Dermis blood vessel endothelial cell (primary cell): ENCODE measurements around the gene UNC13C. TPM values are rescaled to one million over a fixed set of nuclear protein-coding genes. Genes with fewer than 3 reads are reported as not detected.

Experiments used
- DNase-seq: peaks from one replicate; pipeline ENCODE4 v3.0.0; 2010
- total RNA-seq: library from RNA; depleted of rRNA; stranded (reverse); fragments of >200 nt; gene quantifications from 2 replicates; pipeline ENCODE4 v1.2.3, GENCODE V29; 2014

UNC13C gene
- total RNA-seq, 1 donor from 2014 or later, result not detected

DNA sequence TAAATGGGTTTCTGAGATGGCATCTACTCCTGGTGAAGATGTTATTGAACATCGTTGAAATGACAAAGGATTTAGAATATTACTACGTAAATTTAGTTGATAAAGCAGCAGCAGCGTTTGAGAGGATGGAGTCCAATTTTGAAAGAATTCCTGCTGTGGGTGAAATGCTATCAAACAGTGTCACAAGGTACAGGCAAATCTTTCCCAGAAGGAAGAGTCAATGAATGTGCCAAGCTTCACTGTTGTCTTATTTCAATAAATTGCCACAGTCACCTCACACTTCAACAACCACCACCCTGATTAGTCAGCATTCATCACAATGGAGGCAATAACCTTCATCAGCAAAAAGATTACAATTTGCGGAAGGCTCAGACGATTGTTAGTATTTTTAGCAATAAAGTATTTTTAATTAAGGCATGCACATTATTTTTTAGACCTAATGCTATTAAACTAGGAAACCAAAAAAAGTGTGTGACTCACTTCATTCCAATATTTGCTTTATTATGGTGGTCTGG, 142.8 kb downstream of the UNC13C start:
- DNase-seq, result no peak

DNA sequence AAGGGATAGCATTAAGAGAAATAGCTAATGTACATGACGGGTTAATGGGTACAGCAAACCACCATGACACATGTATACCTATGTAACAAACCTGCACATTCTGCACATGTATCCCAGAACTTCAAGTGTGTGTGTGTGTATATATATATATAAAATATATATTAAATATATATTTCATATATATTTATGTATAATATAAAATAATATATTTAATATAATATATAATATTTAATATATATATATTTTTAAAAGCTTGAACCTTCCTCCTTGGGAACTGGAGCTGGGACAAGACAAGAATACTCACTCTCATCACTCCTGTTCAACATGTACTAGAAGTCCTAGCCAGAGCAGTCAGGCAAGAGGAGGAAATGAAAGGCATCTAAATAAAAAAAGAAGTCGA, 149.3 kb downstream of the UNC13C start:
- no peak for DNase-seq

DNA sequence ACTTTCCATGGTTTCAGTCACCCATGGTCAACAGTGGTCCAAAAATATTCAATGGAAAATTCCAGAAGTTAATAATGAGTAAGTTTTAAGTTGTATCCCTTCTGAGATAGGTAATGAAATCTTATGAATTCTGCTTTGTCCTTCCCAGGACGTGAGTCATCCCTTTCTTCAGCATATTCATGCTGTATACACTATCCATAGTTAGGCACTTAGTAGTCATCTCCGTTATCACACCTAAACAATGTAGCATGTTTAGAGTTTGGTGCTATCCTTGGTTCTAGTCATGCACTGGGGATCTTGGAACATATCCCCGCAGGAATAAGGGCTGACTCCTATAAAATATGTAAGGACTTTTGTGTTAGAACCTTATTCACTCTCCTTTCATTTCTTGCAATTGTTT, 153.2 kb downstream of the UNC13C start:
- no peak for DNase-seq

DNA sequence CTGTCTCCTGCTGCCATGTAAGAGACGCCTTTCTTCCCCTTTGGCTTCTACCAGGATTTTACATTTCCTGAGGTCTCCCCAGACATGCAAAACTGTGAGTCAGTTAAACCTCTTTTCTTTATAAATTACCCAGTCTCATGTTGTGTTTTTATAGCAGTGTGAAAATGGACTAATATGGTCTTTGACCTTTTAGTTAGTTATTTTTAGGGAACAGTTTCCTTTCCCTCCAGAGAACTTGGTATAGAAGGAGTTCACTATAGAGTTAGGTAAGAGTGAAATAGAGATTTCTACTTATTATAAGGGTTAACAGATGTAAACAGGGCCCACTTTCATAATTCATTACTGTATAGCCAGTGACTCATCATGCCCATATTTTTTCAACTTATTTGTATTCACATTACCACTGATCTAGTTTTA, 170.9 kb downstream of the UNC13C start:
- no peak for DNase-seq

DNA sequence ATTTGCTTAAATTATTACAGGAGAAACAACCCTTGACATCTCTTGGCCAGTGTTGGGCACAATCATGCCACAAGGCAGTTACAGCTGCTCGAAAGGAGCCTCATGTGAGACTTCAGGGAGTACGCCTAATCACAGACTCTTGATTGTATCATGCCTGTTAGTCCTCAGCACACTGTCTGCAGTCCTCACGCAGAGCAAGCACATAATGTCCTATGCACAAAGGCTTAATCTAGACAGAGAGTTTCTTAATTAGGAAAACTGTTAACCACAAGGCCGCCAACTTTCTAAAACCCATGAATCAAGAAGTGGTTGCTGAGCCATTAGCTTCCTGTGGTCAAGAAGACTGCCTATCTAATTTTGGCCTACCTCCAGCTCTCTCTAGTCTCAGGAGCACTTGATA, 172.0 kb downstream of the UNC13C start:
- no peak for DNase-seq

DNA sequence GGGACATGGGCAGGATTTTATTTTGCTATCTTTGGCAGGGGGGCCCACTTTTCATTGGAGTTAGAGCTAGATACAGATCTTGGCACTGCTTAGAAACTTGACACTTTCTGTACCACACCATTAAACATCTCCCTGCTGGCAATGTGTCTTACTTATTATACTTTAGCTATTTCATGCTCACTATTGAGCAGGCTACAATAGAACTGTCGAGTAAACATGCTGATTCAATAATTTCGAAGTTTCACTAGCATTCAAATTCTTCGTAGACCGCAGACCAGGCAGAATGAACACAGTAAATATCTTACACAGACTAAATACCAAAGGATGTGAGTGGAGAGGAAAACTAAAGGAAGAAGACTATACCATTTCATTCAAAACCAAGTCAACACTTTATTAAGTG, 180.8 kb downstream of the UNC13C start:
- DNase-seq, result no peak

DNA sequence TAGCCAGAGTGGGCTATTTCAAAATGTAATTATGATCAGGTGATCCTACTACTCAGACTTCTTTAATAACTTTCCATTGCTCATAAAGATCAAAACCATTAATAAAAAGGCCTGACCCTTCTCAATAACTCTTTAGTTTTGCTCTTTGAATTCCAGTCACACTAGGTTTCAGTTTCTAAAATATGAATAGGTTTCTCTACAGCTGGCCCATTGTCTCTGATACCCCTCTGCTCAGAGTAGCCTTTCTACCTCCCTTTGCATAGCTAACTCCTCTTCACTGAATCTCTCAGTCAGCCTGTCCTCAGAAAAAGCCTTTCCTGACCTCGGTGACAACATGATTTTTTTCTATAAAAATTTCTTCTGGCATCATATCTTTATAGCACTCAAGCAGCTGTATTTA, 209.1 kb downstream of the UNC13C start:
- no peak for DNase-seq

DNA sequence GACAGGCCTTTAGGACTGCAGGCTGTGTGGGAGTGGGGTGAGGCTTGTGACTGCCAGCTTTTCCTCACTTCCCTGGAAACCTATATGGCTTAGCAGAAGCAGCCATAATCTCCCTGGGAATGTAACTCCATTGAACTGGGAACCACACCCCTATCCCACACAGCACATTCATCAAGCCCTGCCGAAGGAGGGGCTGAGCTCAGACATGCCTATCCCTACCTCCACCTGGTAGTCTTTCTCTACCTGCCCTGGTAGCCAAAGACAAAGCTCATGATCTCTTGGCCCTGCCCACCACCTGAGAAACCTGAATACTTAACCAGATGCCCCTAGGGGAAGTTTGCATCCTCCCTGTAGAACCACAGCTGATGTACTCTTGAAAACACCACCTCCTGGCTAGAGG, 219.8 kb downstream of the UNC13C start:
- no peak for DNase-seq

DNA sequence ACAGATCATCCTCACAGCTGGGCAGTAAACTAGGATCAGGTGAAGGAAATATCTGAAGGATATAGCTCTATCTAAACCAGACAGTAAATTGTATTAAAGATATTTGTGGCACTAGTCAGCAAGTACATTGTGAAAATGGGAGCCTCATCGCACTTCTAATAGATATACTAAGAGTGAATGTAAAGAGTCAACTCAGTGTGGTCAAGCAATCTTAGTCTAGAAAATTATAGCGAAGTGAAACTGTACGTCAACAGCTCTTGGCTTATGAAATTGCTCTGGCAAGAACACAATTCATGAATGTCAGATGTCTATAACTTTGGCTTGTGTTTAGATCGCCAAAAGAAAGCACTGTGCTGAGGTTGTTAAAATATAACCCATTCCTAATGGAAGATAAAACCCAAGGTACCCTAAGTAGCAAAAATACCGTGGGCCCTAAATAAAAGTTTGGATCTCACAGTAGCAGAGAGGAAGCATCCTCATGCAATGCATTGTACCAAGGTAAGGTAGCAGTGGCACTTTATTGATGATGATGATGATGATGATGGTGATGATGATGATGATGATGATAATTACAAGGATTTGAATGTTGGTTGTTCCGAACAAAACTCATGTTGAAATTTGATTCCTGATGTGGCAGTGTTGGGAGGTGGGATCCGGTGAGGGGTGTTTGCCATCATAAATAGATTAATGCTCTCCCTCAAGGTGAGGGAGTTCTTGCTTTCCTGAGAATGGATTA, 228.5 kb downstream of the UNC13C start:
- no peak for DNase-seq

DNA sequence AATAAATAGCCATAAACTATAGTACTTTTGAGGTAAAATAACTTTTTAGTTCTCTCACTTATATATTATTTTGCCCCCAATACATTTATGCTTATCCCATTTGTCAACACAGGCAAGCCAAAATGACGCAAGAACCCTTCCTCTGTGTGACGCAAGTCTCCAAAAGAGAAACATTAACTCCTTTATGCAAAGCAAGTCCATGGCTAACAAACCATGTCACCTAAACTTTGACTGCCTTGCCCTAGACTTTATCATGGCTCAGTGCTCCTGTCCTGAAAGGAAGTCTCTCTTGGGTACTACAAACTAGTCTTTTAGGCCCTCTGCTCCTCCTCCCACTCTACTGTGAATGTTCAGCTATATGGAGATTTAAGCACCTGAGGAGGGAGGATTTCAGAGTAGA, 230.5 kb downstream of the UNC13C start:
- DNase-seq, result no peak

DNA sequence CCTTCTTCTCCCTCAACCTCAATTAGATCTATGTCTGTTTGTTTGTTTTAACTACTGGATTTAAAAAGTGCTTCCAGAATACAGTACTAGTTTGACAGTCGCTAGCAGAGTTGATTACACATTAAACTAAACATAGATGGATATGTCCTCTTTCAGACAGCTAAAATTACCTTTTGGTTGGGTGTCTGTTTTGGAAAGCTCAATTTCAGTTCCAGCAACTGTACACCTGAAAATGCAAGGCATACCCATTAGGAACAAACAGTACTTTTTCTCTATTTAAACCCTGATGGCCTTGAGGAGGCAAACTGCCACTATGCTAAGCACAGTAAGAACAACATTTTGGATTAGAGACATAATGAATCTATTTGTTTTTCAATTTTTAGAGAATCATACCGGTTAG, 234.4 kb downstream of the UNC13C start:
- no peak for DNase-seq

DNA sequence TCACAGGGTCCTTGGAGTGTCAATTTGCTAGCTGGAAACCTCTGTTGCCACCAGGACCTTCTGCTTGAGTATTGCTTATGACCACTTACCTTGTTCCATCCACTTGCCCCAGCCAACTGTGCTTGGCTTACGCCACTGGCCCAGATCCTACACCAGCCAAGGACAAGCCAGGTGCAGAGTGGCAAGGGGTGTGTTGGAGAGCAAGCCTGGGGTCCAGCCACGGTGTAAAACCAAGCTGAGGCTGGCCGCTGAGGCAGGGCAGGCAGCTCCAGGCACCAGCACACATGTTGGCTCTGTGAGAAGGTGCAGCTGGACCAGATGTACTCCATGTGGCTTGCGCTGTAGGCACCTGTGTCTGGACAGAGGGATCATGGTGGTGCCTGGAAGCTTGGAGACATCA, 248.2 kb downstream of the UNC13C start:
- DNase-seq, result no peak

DNA sequence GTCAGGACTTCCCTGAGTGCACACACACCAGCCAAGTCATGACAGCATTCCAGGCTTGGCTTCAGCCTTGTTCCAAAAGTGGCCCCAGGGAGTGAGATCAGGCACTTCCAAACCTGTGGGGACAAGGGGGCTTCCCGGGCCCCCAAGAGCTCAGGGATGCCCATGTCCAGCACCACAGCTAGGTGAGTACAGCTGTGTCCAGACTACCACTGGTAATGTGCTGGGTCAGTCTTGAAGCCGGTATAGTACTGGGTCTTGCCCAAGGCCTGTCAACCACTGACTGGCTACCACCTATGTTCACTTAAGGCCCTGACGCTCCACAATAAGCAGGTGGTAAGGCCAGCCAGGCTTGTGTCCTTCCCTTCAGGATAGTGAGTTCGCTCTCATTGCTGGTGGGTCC, 249.3 kb downstream of the UNC13C start:
- DNase-seq, result no peak

DNA sequence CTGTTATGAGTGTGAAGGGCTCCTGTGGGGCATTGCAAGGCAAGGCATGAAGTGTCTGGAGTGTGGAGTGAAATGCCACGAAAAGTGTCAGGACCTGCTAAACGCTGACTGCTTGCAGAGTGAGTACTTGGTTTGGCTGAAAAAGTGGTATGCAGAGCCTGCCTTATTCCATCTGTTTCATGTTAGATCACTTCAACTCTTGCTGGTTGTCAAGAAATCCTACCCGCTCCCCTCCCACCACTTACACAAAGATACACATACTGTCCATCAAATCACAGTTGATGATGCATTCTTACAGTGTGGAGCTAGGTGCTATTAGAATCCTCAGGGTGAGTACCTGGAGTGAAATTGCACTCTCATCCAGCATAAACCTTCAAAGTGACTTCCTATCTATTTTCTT, 272.1 kb downstream of the UNC13C start:
- no peak for DNase-seq

DNA sequence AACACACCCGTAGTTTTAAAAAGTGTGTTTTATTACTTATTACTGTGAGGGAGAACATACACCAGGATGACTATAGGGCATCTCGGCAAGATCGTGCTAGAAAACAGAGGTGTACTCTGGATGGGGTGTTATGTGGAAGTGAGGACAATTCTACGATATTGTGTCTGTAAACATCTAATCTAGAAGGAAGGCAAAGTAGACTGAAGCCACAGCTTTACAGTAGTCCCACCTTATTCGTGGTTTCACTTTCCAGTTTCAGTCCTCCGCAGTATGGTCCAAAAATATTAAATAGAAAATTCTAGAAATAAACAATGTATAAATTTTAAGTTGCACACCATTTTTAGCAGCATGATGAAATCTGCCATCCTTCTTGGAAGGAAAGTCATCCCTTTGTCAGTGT, 277.9 kb downstream of the UNC13C start:
- no peak for DNase-seq

DNA sequence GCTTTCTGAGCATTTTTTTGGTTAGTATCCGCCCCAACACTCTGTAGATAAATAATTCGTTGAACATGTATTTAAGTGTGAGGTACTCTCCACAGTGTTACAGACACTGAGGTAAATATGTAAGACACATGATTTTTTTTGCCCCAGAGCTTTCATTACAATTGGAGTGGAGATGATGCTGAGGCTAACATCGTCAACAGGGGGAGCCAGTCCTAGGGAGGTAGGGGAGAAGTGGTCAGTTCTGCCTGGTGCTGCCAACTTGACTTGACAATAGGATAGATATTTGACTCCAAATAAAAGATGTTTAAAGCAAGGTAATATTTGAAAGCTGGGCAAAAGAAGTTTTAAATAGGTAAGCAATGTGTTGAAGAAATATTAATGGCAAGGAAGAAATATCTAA, 295.7 kb downstream of the UNC13C start:
- no peak for DNase-seq

DNA sequence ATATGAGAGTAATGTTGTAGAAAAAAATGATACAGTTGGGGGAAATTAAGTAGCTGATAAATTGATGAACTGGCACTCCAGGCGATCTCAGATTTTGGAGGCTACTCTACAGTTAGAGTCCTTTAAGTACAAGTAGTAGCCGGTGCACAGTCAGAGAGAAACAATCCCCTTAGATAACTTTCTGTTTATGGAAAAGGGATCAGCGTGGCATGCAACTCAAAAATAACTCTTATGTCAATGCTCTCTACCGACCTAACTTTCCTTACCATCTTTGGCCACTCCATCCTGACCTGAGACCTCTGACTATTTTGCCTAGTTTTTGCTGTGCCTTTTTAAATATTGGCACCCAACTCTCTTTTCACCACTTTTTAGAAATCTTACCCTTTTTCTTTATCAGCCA, 299.6 kb downstream of the UNC13C start:
- DNase-seq, result no peak

DNA sequence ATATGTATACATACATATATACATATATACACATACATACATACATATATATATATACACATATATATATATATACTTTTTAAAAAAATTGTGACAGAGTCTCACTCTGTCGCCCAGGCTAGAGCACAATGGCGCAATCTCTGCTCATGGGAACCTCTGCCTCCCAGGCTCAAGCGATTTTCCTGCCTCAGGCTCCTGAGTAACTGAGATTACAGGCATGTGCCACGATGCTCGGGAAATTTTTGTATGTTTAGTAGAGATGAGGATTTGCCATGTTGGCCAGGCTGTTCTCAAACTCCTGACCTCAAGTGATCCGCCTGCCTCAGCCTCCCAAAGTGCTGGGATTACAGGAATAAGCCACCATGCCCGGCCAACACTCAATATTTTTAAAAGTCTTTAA, 302.5 kb downstream of the UNC13C start:
- DNase-seq, result no peak

DNA sequence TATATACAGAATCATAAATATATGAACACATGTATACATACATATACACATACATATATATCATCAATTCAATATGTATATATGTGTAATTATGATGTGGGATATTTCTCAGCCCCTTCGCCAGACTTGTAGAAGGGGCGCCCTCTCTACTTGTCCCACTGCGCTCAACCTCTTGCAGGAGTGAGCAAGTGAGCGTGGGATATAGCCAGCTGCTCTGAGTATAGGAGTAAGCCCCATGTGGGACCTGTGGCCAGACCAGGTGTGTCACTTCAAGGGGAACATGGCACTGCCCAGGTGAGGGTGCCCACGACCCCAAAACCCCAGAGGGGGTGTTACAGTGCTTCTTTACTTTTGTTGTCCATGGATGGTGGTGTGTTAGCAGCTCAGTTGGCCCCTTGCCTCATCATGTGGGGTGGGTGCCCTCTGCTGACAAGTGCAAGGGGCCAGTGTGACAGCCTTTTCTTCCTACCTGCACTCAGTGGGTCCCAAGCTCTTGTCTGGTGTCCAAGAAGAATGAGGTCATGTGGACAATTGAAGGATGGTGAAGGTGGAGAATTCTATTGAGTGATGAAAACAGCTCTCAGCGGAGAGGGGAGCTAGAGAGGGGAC, 304.1 kb downstream of the UNC13C start:
- no peak for DNase-seq

DNA sequence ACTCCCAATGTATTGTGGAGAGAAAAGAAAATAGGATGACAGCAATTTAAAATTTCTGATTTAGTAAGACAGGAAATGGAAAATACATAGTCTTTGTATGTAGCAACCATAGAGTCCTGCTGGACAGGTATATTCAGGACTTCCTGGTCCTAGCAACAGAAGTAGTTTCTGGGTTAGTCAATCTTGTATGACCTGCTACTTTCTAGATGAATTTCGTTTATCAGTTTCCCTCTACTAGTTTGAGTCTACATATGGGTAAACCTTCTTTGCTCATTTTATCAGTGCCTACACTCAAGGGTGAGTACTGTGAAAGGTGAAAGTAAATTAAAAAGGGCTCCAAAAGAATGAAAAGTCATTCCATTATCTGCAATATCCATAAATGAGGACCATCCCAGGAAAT, 309.8 kb downstream of the UNC13C start:
- DNase-seq, result no peak

DNA sequence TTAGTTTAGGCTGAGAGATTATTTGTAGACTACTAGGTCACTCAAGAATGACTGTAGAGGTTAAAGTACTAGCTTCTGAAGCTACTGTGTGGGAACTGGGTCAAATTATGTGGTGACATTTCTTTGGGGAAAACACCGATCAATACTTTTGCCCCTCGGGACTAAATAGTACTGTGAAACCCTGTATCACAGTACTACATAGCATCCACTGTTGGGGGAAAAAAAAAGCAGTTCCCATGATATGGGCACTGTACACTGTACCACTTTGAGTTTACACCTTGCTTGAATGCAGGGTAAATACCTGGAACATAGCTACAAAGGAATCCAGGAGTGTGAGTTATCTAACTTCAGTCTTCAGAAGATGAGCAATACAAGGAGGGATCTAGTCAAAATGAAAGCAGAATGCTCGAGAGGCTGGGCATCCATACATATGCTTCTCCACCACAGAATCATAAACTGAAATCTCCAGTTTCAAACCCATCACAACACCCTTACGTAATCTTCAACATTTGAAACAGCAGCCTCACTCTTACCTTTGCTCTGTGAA, 311.4 kb downstream of the UNC13C start:
- no peak for DNase-seq

DNA sequence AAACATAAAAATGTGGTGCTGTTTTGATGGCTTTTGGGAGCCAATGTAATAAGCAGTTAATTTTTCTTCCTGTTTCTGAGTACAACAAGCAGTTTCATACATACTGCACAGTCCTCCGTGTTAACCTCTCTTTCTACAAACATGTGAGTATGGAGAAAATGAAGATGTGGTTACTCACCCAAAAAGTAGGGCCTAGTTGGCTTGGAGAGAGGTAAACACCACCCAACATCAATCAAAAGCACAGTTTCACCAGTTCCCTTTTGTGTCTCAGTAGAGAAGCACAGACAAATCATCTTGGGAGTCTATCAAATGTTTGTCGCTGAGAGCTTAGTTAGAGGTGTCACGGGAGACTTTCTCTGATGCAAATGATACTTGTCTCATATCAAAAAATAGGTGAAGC, 320.2 kb downstream of the UNC13C start:
- no peak for DNase-seq

DNA sequence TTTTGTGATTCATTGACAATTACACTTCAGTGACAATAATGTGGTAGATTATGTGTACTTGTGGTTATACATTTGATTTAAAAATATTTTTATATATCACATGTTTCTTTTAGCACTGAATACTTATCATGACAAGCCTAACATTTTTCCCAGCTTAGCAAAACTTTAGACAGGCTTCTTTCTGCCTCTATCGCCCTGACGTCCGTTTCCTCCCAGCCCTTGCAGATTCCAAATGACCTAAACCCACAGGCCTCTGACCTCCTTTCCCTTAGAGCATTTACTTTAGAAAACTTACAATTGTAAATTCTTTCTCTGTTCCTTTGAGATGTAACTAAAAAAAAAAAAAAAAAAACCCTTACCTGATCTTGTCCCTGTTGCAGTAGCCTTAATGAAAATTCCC, 326.1 kb downstream of the UNC13C start:
- DNase-seq, result no peak

DNA sequence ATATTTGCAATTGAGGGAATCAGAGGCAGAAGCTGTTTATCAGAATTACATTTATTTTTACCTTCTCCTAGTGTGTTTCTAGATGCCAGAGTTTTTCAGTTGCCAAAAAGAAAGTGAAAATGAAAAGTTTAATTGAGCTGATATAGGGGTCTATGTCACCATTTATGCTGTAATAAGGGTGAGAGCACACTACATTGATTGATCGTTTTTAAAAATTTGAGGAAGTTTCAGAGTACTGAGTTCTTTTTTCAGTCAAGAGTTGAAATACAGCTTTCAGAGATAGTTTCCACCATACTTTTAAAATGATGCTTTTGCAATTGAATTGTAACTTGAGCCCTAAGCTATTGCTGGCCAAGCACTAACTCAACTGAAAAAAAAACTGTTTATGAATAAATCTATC, 326.9 kb downstream of the UNC13C start:
- no peak for DNase-seq
